ENCODE measurements around the gene RAD18. TPM values are rescaled to one million over a fixed set of nuclear protein-coding genes. Genes with fewer than 3 reads are reported as not detected.

Gene RAD18
- total RNA-seq, 2 donors from 2014 or later, result 2.4 to 3.6 TPM

DNA sequence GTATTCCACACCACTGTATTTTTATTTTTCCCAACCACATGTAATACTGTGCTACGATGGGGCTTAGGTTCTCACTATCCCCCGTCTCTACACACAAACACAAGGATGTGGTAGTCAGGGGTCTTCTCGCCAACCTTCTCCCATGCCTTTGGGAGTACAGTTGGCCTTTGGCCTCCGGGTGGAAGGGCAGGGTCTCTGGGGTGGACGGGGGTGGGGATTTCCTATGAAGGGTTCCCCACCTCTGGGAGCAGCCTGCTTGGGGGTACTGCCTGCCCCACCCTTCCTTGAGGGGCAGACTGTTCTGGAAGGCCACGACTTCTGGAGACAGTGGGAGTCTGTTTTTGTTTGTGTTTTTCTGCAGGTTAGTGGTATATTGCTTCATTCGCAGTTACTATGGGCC, 21.3 kb upstream of the RAD18 start:
- Histone ChIP-seq H3K27ac (no peak overlapping the region), H3K27me3 (no peaks in the 10 kb centered on the region), H3K36me3 (no peaks in the 10 kb centered on the region), H3K4me3 (no peak overlapping the region), H3K4me1 (peaks cover 0 to 6% of the 10 kb centered on the region in 2 donors), H3K9me3 (no peaks in the 10 kb centered on the region)
- DNase-seq (ENCODE audit: low spot score), result no peak
- TF ChIP-seq CTCF (IDR thresholded peaks at IDR 0.05), result no peak

DNA sequence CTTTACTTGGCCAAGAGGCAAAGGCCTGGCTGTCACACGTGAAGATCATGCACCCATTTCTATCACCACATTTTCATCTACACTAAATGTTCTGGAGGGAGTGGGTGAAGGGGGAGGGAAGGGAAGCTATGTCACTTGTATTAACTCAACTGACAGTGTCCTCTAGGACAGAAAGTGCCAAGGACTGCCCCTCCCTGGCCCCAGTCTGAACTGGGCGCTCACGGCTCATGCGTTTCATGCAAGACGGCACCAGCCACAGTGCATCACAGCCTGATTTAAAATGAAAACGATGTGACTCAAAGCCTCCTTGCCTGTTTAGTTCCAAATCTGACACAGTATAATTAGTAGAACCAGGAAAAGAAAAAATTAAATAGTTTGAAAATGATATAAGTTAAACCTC, 20.8 kb upstream of the RAD18 start:
- no peak for DNase-seq (ENCODE audit: low spot score)
- no peak for TF ChIP-seq CTCF (IDR thresholded peaks at IDR 0.05)
- no peaks in the 10 kb centered on the region for H3K9me3 ChIP-seq
- no peaks in the 10 kb centered on the region for H3K36me3 ChIP-seq
- H3K4me3 ChIP-seq, result no peak overlapping the region
- H3K27me3 ChIP-seq, result no peaks in the 10 kb centered on the region
- no peak overlapping the region for H3K27ac ChIP-seq
- H3K4me1 ChIP-seq, result peaks cover 0 to 6% of the 10 kb centered on the region in 2 donors

DNA sequence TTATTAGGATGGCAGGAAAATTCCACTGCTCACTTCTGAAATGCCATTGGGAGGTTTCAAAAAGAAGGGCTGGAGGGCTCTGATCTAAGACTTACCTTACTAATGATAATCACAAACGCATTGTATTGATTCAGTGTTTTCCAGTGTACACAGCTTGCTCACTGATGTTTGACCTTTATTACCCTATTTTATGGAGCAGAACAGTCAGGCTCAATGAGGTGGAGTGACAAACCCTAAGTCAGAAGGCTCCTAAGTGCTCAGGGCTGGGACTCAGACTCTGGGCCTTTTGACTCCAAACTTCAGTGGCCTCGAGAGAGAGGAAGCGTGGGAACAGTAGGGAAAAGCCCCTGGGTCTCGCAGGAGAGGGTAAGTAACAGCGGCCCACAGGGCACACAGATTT, 20.3 kb upstream of the RAD18 start:
- Histone ChIP-seq H3K4me1 (peaks cover 0 to 6% of the 10 kb centered on the region in 2 donors), H3K9me3 (no peaks in the 10 kb centered on the region), H3K27me3 (no peaks in the 10 kb centered on the region)

DNA sequence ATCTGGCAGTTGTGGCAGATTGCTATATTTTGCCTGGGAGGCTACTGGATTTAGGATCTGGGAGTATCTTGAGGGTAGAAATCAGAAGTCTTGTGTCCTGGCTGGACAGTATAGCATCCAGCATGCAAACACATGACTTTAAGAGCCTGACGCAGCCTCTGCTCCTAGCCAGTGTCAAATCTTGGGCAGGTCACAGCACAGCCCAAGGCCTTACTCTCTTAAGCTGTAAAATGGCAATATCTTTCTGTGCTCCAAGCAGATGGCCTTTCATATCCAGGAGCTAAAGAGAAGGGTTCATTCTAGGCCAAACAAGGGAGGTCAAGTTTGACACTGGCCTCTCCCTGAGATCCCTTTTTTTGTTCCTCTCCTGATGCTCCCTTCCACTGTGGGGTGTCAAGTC, 19.8 kb upstream of the RAD18 start:
- no peaks in the 10 kb centered on the region for H3K36me3 ChIP-seq

More for the DNA sequence above, 20.3 kb upstream of the RAD18 start:
- no peak overlapping the region for H3K4me3 ChIP-seq
- no peak overlapping the region for H3K27ac ChIP-seq
- no peaks in the 10 kb centered on the region for H3K36me3 ChIP-seq
- no peak for TF ChIP-seq CTCF (IDR thresholded peaks at IDR 0.05)
- no peak for DNase-seq (ENCODE audit: low spot score)

DNA sequence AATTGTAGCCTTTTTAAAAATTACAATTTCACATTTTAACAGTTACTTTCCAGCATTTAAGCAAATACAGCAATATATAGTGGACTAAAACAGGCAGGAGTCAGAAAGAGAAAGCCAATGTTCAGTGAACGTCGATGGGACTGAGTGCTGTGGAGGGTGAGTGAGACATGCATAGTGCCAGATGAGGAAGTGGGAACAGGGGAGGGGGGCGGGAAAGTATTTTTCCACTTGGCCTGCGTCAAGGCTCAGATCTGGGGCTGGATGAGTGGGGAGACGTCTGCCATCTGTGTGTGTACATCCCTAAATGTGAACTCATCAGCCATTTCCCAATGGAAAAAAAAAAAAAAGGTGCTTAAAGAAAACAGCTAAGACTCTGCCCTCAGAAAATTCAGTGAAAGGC, 19.2 kb upstream of the RAD18 start:
- Histone ChIP-seq H3K4me3 (no peak overlapping the region), H3K27ac (no peak overlapping the region), H3K4me1 (peaks cover 0 to 1% of the 10 kb centered on the region in 2 donors), H3K9me3 (no peaks in the 10 kb centered on the region), H3K36me3 (no peaks in the 10 kb centered on the region), H3K27me3 (no peaks in the 10 kb centered on the region)
- DNase-seq (ENCODE audit: low spot score), result peak; percentile 55
- TF ChIP-seq CTCF (IDR thresholded peaks at IDR 0.05), result no peak

More for the DNA sequence above, 19.8 kb upstream of the RAD18 start:
- Histone ChIP-seq H3K9me3 (no peaks in the 10 kb centered on the region), H3K4me3 (no peak overlapping the region), H3K27me3 (no peaks in the 10 kb centered on the region), H3K27ac (no peak overlapping the region), H3K4me1 (peaks cover 0 to 6% of the 10 kb centered on the region in 2 donors)
- DNase-seq (ENCODE audit: low spot score), result no peak
- no peak for TF ChIP-seq CTCF (IDR thresholded peaks at IDR 0.05)

DNA sequence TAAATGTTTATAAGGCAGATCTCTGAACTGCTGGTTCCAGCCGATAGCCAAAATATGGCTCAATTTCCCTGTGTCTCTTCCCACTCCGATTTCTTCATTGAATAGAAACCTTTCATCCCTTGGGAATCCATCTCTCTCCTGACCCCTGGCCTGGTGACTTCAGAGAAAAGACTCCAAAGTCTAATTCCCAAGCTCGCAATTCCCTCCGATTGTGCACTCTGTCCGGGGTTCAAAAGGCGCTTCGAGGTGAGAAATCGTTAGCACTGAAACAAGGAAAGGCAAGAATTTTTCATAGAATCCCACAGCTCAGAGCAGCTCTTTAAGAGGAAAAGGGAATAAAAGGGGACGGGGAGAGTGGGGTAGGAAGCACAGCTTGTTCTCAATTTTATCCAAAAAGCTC, 18.4 kb upstream of the RAD18 start:
- no peaks in the 10 kb centered on the region for H3K4me1 ChIP-seq
- no peaks in the 10 kb centered on the region for H3K36me3 ChIP-seq
- no peak overlapping the region for H3K4me3 ChIP-seq
- no peak overlapping the region for H3K27ac ChIP-seq
- no peaks in the 10 kb centered on the region for H3K9me3 ChIP-seq
- DNase-seq (ENCODE audit: low spot score), result peak; percentile 26
- TF ChIP-seq CTCF (IDR thresholded peaks at IDR 0.05), result no peak
- no peaks in the 10 kb centered on the region for H3K27me3 ChIP-seq

All from right atrium auricular region (tissue), 2 donors.